ENCODE results near the gene TMEM258.

TMEM258 gene

DNA sequence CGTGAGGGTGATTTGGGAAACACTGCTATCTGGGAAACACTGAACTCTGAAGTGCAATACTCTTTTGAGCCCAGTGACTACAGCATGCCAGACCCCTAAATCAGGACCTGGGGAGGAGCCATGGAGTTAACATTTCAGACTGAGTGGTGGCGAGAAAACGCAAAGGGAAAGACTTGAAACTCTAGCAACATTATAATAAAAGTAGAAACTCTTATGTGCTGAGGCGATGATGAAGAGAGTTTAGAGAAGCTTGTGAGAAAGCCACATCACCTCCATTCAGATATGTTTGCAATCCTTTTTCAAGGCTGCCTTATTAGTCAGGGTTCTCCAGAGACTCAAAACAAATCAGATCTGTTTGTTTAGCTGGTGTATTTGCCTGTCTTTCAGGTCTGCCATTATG, 2.2 kb upstream of the TMEM258 start:
- DNase-seq, result no peak

DNA sequence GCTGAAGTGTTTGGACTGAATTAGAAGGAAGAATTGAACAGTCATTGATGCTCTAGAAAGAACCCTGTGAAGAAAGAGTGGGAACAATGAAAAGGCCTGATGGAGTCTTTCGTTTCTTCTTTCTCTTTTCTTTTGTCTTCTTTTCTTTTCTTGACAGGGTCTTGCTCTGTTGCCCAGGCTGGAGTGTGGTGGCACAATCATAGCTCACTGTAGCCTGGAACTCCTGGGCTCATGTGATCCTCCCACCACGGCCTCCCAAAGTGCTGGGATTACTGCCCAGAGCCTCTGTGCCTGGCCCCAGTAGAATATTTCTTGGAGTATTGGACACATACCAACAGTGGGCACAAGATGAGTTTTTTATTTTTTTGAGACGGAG, 1.4 kb upstream of the TMEM258 start:
- no peak for DNase-seq

DNA sequence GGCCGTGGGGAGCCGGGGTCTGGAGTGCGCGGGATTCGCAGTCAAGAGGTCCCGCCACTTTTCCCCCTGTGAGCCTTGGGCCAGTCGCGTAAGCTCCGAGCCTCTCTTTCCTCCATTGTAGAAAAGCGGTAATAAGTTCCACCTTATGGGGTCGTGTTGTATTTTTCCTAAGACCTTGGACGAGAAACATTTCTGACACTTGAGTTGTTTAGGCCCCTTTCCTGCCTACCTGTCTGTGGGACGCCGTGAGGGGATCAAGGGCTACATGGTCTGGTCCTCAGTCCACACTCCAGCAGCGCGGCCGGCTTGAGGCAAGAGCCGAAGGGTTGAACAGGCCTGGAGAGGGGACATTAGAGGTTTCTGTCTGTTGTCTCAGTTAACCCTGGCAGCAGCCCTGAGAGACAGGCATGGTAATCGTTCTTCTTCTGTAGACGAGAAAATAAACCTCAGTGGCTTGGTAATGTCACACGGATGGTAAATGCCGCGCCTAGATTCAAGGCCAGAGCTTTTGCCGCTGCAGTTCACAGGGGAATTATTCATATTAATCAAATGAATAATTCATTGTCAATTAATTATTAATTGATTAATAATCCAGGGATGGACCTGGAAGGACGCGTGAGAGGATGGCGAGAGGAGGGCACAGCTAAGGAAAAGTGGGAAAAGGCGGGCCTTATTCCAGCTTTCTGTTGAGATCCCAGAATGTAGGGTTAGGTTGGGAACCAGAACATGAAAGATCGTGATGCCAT, 857 bp upstream of the TMEM258 start:
- DNase-seq, result peak; percentile 51

DNA sequence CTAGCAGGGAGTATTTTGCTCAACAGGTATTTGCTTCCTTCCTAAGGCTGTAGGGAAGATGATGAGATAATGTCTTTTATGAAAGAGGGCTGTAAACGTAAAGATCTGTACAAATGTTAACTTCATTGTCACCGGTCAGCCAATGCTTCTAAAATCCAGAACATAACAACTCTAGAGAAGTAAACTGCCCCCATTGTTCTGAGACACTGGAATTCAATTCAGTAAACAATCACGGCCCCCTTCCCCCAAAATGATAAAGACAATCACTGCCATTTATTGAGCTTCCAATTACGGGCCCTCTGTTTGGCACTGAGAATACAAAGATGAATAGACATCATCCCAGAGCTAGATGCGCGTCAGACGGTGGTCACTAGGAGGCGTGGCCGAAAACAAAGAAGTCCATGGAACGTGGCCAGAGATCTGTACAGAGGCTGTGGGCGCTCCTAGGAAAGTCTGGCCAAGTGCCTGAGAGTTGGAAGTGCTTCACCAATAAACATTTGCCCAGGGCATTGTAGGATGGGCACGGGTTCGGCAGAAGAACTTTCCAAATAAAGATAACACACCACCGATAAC, 576 bp downstream of the TMEM258 start:
- DNase-seq, result peak; percentile 89

DNA sequence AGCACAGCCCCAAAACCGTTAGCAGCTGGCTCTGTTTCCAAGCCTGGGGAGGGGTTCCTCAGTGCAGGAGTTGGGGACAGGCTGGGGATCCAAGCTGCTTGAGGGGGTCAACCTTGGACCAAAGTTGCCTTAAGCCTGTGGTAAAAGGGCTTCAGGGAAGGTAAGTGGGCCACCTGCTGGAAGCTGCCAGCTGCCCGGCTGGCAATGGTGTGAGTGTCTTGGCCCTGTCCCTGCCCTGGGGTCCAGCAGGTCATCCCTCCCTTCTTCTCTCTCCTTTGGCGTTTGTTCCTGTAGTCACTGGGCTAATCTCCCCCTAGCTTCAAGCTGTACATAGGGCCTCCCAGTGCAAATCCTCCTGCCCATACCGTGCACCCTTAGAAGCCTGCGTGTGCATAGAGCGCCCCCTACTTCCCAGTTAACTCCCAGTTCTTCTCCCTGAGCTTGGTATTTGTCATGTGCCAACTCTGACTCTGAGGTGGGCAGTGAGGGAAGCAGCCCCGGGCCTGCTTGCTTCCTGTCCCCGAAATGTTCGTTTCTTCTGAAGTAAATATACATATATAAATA, 4.4 kb downstream of the TMEM258 start:
- peak; percentile 78 for DNase-seq

DNA sequence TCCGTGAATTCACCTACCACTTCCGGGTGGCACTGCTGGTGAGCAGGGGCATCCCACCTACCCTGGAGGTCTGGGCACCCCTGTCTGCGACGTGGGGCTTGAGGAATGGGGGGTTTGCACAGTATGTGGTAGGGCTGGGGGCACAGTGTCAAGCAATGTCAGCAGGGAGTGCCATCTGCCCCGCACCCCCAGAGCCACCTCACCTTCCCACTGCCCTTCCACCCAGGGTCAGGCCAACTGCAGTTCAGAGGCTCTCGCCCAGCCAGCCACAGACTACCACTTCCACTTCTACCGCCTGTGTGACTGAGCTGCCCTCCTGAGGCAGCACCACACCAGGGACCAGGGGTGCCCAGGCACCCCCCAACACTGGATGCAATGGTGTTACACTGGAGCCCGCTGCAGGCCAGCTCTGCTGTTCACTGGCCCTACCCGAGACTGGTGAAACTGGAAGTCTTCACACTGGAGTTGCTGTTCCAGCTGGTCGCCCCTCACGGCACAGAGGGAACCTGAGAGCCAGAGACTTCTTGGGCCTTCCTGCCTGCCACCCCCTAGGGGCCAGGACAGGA, 6.5 kb downstream of the TMEM258 start:
- DNase-seq, result no peak

DNA sequence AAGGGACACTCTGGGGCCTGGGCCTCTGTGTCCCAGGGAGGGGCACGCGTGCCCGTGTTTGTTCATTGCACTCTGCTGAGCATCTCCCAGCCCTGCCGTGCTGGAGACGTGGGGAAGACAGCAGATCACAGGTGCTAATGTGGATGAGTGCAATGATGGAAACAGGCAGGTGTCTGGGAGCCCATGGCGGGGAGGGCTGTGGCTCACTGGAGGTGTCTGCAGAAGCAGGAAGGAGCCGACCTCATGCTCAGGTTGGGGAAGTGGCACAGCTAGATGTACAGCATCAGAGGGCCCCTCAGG, 7.9 kb downstream of the TMEM258 start:
- no peak for DNase-seq

DNA sequence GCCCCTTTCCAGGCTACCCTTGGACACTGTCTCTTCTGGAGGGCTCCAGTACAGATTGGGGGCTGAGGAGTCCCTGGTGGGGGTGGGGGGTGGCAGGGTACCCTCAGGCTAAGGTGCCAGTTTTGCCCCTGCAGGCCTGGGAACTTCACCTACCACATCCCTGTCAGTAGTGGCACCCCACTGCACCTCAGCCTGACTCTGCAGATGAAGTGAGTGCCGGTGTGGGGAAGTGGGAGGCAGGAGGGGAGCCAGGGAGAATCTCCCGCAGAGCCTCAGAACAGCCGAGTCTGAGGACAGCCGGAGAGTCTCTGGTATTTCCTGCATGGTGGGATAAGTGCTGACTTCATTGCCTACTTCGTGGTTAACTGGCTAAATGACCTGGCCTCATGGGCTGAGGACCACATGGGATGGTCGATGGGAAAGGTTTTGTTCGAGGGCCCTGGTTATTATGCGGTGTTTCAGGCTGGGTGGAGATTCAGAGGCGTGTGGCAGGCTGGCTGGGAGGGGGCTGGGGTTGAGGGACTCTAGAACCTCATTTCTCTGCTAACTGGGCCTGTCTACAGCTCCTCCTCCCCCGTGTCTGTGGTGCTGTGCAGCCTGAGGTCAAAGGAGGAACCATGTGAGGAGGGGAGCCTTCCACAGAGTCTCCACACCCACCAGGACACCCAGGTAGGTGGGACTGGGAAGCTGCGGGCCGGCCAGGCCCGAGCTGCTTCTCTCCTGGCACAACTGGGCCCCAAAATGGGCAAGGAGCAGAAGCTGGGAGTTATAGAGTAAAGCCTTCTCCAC, 8.5 kb downstream of the TMEM258 start:
- DNase-seq, result no peak

DNA sequence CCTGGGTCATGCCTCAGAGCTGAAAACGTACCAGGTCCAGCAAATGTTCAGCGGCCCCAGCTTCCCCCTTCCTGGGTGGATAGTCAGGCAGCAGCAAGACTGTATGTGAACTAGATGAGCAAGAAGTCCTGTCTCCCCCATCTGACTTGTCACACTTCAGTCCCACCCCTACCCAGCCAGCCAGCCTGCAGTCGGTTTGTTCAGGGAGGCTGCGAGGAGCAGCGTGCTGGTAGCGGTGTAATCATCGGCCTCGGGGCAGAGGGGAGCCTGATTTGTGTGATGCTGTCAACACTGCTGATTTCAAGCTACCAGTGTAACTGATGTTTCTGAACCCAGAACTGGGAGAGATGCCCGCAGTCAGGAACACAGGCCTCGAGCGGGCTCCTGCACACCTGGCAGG, 9.6 kb downstream of the TMEM258 start:
- DNase-seq, result no peak

DNA sequence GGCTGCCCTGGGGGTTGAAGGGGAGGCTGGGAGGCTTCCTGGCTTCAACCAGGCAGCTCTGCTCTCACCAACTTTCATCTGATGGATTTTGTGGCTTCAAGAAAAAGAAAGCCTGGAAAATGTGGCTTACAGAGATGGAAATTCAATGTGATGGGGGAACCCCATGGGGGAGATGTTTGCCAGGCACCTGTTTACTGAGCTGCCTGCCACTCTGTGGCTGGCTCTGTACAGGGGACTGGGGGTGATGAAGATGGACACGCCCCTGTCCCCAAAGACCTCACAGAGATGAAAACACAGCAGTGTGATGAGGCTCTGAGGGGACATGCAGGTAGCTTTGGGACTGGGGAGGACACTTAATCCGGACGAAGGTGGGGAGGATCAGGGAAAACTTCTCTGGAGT, 10.1 kb downstream of the TMEM258 start:
- no peak for DNase-seq

DNA sequence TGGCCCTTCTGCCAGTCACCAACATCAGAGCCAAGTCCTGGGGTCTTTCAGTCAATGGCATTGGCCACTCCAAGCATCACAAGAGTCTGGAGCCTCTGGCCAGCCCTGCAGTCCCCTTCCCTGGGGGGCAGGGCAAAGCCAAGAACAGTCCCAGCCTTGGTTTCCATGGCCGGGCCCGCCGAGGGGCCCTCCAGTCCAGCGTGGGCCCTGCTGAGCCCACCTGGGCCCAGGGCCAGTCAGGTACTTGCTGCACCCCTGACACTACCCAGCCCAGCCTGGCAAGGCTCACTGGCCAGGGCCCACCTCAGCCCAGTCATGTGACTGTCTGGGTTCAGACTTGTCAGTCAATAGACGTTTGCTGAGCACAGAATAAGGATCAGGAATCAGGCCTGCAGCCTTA, 10.8 kb downstream of the TMEM258 start:
- DNase-seq, result no peak

DNA sequence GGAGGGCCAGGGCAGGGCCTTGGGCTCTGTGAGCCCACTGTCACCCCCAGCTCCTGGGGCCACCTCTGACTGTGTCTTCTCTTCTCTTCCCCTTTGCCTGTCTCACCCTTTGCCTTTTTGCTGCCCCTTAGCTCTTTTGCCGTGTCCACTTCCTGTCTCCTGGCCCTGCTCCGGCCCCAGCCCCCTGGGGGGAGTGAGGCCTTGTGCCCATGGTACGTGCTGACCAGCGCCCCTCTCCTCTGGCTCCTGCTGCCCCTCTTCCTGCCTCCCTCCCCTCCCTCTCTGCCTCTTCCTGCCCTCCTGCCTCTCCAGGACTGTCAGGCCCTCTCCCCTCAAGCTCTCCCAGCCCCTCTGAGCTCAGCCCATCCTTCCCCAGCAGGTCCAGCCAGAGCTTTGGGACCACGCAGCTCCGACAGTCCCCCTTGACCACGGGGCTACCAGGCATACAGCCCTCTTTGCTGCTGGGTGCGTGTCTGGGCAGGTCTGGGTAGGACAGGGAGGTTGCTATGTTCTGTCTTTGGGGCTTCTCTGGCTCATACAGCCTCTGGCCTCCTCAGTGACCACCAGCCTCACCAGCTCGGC, 11.7 kb downstream of the TMEM258 start:
- no peak for DNase-seq

DNA sequence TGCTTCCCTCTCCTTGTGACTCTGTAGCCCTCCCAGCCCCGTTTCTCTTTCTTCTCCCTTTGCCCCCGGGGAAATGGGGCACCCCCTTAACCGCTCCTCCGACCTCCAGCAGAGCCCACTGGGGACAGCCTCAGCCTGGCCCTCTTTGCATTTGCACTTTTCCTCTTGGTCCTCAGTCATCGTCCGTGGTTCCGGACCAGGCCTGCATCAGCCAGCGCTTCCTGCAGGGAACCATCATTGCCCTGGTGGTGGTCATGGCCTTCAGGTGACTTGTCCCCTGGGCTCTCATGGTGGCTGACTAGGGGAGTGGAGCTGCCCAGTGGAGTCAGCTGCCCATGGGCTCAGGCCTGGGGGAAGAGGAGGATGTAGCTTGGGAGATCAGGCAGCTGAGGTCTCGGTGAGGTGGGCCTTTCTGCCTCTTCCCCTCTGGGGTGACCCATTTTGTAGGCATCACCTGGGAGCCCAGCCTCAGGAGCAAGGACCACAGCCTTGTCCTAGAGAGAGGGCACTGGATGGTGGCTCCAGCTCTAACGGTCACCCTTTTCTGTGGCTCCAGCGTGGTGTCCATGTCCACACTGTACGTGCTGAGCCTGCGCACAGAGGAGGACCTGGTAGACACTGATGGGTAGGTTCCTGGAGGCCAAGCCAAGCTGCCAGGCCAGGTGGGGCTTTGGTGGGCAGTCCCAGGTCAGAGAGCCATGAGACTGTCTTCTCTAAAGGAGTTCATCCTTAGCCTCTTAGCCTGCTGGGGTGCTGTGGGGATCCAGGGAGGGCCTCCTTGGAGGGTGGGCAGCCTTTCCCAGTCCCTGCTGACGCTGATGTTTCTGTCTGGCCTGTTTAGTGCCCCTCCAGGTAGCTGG, 12.5 kb downstream of the TMEM258 start:
- no peak for DNase-seq

DNA sequence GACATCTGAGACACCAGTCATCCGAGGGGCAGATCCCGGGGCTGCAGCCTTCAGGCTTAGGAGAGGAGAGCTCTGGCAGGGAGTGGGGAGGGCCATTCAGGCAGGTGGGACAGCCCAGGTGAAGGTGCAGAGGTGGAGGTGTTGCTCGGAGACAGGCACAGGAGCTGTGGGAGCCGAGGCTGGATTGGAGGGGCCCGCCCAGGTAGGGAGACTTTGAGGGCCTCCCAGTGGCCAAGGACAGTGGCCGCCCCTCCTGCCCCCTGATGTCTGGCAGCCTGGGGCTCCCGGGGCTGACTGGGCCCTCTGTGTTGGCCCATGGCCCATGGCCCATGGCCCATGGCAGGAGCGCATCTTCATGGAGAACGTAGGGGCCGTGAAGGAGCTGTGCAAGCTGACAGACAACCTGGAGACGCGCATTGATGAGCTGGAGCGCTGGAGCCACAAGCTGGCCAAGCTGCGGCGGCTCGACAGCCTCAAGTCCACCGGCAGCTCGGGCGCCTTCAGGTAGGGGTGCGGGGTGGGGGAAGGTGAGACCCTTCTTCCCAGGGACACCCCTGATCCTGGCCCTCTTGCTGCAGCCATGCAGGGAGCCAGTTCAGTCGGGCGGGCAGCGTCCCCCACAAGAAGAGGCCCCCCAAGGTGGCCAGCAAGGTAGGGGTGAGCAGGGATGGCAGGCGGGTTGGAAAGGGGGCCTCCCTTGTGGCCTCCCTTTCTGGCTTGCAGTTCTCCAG, 13.3 kb downstream of the TMEM258 start:
- DNase-seq, result no peak

DNA sequence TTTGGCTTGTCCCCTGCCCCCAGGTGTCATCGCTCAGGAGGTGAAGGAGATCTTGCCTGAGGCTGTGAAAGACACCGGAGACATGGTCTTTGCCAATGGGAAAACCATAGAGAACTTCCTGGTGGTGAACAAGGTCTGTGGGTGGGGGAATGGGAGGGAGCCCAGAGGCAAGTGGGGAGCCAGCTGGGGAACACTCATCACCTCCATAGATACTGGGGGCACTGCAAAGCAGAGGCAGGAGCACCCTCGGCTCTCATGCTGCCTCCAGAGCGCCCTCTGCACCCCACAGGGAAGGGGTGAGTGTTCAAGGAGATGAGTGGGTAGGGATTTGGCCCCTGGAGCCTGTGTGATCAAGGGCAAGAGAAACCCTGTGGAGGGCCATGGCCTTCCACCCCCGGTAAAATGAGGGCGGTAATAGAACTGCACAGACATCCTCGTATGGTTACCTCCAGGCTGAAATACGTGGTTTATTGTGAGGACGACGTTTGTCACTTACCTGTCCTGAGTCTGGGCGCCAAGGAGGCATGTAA, 14.0 kb downstream of the TMEM258 start:
- no peak for DNase-seq

DNA sequence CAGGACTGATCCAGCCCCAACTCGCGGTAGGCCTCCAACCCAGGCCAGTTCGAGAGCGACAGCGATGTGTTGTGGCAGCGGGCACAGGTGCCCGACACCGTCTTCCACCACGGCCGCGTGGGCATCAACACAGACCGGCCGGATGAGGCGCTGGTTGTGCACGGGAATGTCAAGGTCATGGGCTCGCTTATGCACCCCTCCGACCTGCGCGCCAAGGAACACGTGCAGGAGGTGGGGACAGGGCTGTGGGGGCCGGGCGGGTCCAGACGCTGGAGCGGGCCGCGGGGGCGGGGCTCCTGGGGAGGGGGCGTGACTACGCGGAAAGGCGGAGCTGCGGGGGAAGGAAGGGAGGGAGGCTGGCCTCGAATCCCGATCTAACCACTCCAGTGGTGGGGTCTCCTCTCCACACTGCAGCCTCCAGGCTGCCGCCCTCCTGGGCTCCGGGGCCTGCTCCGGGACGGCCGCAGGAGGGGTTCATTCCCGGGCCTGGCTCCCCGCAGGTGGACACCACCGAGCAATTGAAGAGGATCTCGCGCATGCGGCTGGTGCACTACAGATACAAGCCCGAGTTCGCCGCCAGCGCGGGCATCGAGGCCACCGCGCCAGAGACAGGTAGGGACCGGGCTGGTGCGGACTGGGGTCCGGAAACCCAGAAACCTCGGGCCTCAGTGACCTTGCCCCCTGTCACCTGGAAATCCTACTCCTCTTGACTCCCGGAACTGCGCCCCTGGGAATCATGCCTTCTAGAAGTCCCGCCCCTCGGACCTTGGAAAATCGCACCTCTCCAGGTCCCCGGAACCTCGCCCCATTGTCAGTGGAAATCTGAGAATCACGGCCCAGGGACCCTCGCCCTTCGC, 14.9 kb downstream of the TMEM258 start:
- DNase-seq, result peak; percentile 65

DNA sequence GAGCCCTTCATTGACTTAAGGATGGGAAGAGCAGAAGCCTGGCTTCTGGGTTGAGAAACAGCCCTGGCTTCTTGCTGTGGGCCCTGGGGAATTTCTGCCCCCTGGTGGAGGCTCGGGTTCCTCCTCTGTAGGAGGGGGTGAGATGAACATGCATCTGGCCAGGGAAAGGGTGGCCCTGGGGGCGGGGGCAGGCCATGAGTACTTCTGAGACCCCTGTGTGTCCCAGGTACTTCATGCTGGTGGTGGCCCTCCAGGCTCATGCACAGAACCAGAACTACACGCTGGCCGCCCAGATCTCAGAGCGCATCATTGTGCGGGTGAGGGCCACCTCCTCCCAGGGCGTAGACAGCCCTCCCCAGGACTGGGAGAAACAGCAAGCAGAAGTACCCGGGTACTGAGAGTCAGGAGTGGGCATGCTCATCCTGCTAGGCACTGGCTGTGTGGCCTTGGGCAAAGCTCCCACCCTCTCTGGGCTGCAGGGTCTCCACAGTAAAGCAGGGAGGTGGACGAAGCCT, 15.8 kb downstream of the TMEM258 start:
- peak; percentile 87 for DNase-seq

DNA sequence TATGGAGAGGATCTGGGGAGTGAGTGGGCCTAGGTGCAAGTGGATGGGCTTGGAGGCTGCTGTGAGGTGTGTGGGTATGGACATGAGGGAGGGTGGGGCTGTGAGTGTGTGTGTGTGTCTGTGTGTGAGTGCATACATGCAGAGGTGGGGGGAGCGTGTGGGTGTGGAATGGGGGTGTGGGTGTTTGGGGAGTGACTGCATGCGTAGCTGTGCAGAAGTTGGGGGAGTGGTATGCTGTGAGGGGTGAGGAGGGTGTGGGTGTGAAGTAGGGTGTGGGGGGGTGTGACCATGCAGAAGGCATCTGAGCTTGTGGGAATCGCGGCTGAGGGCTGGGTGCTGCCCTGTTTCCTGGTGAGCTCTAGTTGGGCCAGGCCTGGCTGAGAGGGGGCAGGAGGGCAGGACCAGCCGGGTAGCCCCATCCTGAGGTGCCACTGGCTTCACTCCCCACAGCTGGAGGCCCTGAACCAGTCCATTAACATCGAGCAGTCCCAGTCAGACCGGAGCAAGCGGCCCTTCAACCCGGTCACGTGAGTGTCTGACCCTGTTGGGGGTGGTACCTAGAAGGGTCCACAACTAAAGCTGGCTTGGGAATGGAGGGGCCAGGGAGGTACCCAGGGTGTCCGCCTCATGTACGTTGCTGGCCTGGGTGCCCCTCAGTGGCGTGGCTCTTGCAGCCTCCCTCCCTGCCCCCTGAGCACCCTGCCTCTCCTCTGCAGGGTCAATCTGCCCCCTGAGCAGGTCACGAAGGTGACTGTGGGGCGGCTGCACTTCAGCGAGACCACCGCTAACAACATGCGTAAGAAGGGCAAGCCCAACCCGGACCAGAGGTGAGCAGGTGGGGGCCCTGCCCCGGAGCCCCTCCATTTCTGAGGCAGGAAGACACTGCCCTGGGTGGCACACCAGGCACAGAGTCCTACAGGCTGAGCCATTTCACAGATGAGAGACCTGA, 16.5 kb downstream of the TMEM258 start:
- DNase-seq, result no peak

DNA sequence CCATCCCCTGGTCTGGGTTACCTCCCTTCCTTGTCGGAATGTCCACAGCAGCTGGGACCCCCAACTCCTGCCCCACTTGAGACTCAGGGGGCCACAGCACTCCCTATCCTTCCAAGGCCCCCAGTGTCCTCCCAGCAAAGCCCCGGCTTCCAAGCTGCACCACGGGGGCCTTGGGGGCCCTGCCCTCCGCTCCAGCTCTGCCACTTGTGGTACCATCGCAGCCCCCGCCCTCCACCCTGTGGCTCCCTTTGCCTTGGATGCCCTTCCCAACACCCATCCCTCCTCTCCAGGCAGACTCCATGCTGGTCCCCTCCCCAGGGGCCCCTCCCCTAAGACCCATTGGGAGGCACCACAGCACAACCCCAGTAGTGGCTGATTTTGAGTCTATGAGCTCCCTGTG, 17.3 kb downstream of the TMEM258 start:
- no peak for DNase-seq

All from hematopoietic multipotent progenitor cell treated with erythropoietin and hydrocortisone succinate and interleukin-3 and kit ligand, for 6 days (in vitro differentiated cells).